ENCODE results near the gene ZNF362. TPM values are rescaled to one million over a fixed set of nuclear protein-coding genes. Genes with fewer than 3 reads are reported as not detected.

ZNF362 gene
- total RNA-seq, 1 experiment from 2014 or later = 11.1 TPM

GRCh38 chr1:33294071-33295010, 38.0 kb downstream of the ZNF362 start:
- ChIA-PET CTCF (interaction anchor here (1.3 to 2.2 kb wide), 4 partner anchors 39 to 168 kb away, joined by 3 to 6 read pairs (median 4); no protein-coding TSS in a partner anchor), RAD21 (ENCODE audit: low non-redundant PET in 1 of 2, low total read pairs in 2 of 2, uncharacterized antibody in 2 of 2, unreplicated experiment in 2 of 2) (no interaction called here), POLR2A (no interaction called here)
- Histone ChIP-seq H4K20me1 (ENCODE audit: insufficient read depth) (no peaks in the 10 kb centered on the region), H3K4me1 (ENCODE audit: control insufficient read depth in 1 of 2, insufficient read depth in 2 of 2, low read length in 2 of 2) (peaks cover 0 to 8% of the 10 kb centered on the region in 2 experiments; a peak in 2 of 4 replicates), H2AFZ (ENCODE audit: low read depth, low read length, poor library complexity, severe bottlenecking) (no peak overlapping the region), H3K9me2 (ENCODE audit: insufficient read depth) (no peaks in the 10 kb centered on the region), H3K79me2 (ENCODE audit: insufficient read depth, low read length) (no peaks in the 10 kb centered on the region), H3K36me3 (ENCODE audit: control insufficient read depth in 1 of 2, insufficient read depth in 2 of 2, low read length in 2 of 2) (no peaks in the 10 kb centered on the region), H3K4me3 (replicated peaks in 1 of 2; ENCODE audit: low read depth in 1 of 2, low read length in 2 of 2) (no peak overlapping the region), H3K27ac (ENCODE audit: low read depth, low read length) (no peak overlapping the region), H3K9me3 (ENCODE audit: control insufficient read depth in 1 of 2, insufficient read depth in 1 of 2, low read depth in 1 of 2, low read length in 2 of 2) (no peaks in the 10 kb centered on the region), H3K27me3 (ENCODE audit: insufficient read depth, low read length) (no peaks in the 10 kb centered on the region), H3K4me2 (ENCODE audit: low read length) (no peak overlapping the region), H3K9ac (ENCODE audit: low read length) (no peak overlapping the region)
- intact Hi-C loops (cut with micrococcal nuclease) = loop anchor here (1.0 to 5.0 kb wide), 5 partner anchors 76 to 319 kb away; no protein-coding TSS in a partner anchor
- DNase-seq (ENCODE audit: low read depth, low spot score) (no peak), ATAC-seq (no peak)
- BruUV-seq (replicated peaks) = no TSS peak
- TF ChIP-seq ZNF274 (IDR thresholded peaks at IDR 0.05; ENCODE audit: low read depth, low read length) (no peak), RAD21 (IDR thresholded peaks at IDR 0.05; ENCODE audit: low read depth) (no peak), YY1 (IDR thresholded peaks at IDR 0.05; ENCODE audit: extremely low read depth, insufficient replicate concordance, low read depth, low read length) (no peak), REST (IDR thresholded peaks at IDR 0.05; ENCODE audit: low read depth) (no peak), EZH2 (IDR thresholded peaks at IDR 0.05) (no peak), SP1 (IDR thresholded peaks at IDR 0.05; ENCODE audit: low read depth) (no peak), POLR2AphosphoS5 (IDR thresholded peaks at IDR 0.05; ENCODE audit: low read depth, low read length) (no peak)
- TF ChIP-seq, protein P1, sequence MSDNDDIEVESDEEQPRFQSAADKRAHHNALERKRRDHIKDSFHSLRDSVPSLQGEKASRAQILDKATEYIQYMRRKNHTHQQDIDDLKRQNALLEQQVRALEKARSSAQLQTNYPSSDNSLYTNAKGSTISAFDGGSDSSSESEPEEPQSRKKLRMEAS (IDR thresholded peaks at IDR 0.05) = no peak
- TF ChIP-seq, protein P2, sequence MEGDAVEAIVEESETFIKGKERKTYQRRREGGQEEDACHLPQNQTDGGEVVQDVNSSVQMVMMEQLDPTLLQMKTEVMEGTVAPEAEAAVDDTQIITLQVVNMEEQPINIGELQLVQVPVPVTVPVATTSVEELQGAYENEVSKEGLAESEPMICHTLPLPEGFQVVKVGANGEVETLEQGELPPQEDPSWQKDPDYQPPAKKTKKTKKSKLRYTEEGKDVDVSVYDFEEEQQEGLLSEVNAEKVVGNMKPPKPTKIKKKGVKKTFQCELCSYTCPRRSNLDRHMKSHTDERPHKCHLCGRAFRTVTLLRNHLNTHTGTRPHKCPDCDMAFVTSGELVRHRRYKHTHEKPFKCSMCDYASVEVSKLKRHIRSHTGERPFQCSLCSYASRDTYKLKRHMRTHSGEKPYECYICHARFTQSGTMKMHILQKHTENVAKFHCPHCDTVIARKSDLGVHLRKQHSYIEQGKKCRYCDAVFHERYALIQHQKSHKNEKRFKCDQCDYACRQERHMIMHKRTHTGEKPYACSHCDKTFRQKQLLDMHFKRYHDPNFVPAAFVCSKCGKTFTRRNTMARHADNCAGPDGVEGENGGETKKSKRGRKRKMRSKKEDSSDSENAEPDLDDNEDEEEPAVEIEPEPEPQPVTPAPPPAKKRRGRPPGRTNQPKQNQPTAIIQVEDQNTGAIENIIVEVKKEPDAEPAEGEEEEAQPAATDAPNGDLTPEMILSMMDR (IDR thresholded peaks at IDR 0.05 in 2 of 3, conservative IDR thresholded peaks at IDR 0.05 in 1 of 3; ENCODE audit: borderline replicate concordance in 1 of 3, insufficient read depth in 1 of 3, low read depth in 2 of 3, low read length in 2 of 3) = no peak

All from HCT116 (cell line).